Measurements from ENCODE around the gene RAB11FIP5. TPM values are rescaled to one million over a fixed set of nuclear protein-coding genes. Genes with fewer than 3 reads are reported as not detected.
"Not testable (repeated sequence)": the region's sequence is repeated elsewhere in the genome, so short reads cannot be mapped to it uniquely, and the experiment has no call there.

Gene RAB11FIP5
- total RNA-seq, 4 donors from 2014 or later: 16.6 to 40.1 (median 20.7) TPM

DNA sequence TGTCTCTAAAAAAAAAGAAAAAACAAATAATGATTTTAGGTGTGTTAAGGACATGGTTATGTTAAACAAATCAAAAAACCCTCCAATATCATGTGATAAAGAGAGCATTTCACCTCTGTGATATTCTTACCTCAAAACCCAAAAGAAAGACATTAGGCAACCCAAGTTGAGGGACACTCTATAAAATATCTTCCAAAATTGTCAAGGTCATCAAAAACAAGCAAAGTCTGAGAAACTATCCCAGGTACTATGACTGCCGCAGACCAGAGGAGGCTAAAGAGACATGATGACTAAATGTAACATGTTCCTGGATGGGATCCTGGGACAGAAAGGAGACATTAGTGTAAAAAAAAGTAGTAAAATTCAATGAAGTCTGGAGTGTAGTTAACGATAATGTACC lies 45.7 kb downstream of the RAB11FIP5 start:
- TF ChIP-seq, protein P1, sequence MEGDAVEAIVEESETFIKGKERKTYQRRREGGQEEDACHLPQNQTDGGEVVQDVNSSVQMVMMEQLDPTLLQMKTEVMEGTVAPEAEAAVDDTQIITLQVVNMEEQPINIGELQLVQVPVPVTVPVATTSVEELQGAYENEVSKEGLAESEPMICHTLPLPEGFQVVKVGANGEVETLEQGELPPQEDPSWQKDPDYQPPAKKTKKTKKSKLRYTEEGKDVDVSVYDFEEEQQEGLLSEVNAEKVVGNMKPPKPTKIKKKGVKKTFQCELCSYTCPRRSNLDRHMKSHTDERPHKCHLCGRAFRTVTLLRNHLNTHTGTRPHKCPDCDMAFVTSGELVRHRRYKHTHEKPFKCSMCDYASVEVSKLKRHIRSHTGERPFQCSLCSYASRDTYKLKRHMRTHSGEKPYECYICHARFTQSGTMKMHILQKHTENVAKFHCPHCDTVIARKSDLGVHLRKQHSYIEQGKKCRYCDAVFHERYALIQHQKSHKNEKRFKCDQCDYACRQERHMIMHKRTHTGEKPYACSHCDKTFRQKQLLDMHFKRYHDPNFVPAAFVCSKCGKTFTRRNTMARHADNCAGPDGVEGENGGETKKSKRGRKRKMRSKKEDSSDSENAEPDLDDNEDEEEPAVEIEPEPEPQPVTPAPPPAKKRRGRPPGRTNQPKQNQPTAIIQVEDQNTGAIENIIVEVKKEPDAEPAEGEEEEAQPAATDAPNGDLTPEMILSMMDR (IDR thresholded peaks at IDR 0.05): no peak
- no peak for ATAC-seq (ENCODE audit: low FRiP score)
- no peak for DNase-seq (ENCODE audit: low spot score)

- not testable (repeated sequence) for DNase-seq (ENCODE audit: low spot score); ATAC-seq (ENCODE audit: low FRiP score)
Measured at GRCh38 chr2:73065070-73065469, 47.7 kb downstream of the RAB11FIP5 start.

GRCh38 chr2:73063909-73064875 lies 48.6 kb downstream of the RAB11FIP5 start:
- ATAC-seq (ENCODE audit: low FRiP score): peak; percentile 85
- TF ChIP-seq, protein P1 (IDR thresholded peaks at IDR 0.05): no peak
- DNase-seq (ENCODE audit: low spot score): no peak

GRCh38 chr2:73063472-73063871 lies 49.3 kb downstream of the RAB11FIP5 start:
- no peak for DNase-seq (ENCODE audit: low spot score)
- peak; percentile 57 for ATAC-seq (ENCODE audit: low FRiP score)
- TF ChIP-seq, protein P1 (IDR thresholded peaks at IDR 0.05): no peak

GRCh38 chr2:73059106-73059505 lies 53.6 kb downstream of the RAB11FIP5 start:
- DNase-seq (ENCODE audit: low spot score) (no peak), ATAC-seq (ENCODE audit: low FRiP score) (no peak)
- TF ChIP-seq, protein P1 (IDR thresholded peaks at IDR 0.05): no peak

DNA sequence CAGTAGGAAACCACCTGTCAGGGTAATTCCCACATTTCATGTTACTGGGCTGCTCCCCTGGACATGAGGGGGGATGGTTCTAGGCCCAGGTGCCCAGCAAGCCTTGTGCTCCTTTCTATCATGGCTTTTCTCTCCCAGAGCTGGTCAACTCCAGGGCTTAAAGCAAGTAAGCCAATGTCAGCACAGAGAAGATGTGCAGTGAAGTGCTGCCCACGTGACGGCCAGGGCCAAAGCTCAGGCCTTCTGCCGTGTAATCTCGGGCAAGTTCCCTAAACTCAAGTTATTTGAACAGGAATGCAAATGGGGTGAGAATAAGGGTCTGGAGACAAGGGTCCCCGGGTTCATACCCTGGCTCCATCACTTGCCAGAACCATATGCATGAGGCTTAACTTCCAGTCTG lies 57.8 kb downstream of the RAB11FIP5 start:
- no peak for ATAC-seq (ENCODE audit: low FRiP score)
- DNase-seq (ENCODE audit: low spot score): no peak
- TF ChIP-seq, protein P1 (IDR thresholded peaks at IDR 0.05): no peak

DNA sequence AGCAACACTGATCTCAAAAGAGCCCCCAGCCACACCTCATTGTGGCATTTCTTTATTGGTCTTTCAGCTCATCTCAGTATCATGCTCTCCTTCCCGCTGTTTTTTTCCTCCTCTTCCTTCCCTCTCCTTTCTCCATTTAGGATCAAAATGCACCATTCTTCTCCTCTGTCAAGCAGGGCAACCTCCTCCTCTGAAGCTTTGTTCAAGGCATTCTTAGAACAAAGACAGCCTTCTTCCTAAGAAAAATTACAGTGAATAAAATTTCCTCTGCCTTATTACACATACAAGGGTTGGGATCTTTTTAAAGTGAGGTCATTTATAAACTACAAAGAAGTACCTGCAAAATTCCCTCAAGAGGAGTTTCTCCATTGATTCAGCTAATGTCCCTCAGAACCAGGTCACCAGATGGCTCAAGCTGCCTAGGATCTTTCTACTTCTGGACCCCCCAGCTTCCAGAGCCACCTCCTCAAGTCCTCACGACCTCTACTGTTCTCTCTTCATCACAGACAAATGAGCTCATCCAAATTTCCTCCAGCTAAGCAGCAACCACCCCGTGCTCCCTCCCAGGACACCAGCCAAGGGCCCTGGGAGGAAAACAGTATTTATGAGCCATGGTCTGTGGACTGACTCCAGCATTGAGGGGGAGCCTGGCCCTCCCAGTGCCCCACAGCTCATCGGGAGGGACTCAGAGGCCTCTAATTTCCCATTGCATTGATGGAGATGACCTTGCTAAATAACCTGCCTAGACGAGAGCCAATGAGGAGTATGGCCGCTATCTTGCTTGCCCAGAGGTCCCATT lies 59.2 kb downstream of the RAB11FIP5 start:
- ATAC-seq (ENCODE audit: low FRiP score) (no peak), DNase-seq (ENCODE audit: low spot score) (no peak)
- TF ChIP-seq, protein P1 (IDR thresholded peaks at IDR 0.05): no peak
